SK-N-MC (cell line): Measurements from ENCODE around the gene OR6C70.
"Not testable (repeated sequence)": the region's sequence is repeated elsewhere in the genome, so short reads cannot be mapped to it uniquely, and the experiment has no call there.

Source experiments
- EZH2 ChIP-seq: fragments of 200-600 bp; sonication (generic); IDR thresholded peaks from one replicate; pipeline ENCODE4 v1.6.1; 2017; ENCODE audit warnings: antibody characterized with exemption
- POLR2AphosphoS5 ChIP-seq: IDR thresholded peaks from 2 replicates; pipeline ENCODE4 v1.6.1; 2012; ENCODE audit warnings: mild to moderate bottlenecking, low read depth, low read length, borderline replicate concordance

DNA sequence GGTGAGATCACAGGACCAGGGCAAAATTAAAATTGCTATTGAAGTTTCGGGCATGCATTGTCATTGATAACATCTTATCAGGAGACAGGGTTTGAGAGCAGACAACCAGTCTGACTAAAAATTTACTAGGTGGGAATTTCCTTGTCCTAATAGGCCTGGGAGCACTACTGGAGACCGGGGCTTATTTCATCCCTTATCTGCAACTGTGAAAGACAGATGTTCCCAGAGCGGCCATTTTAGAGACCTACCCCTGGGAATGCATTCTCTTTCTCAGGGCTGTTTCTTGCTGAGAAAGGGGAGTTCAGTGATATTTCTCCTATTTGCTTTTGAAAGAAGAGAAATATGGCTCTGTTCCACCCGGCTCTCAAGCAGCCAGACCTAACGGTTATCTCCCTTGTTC lies 28.7 kb downstream of the OR6C70 start:
- not testable (repeated sequence) for TF ChIP-seq POLR2AphosphoS5, EZH2
